ENCODE results near the gene ATG9B. TPM values are rescaled to one million over a fixed set of nuclear protein-coding genes. Genes with fewer than 3 reads are reported as not detected.

ATG9B gene
- total RNA-seq, 4 donors from 2014 or later = 0.55 to 1.5 (median 0.76) TPM; not detected in 1

- no peaks in the 10 kb centered on the region for H3K36me3 ChIP-seq
- peak overlapping the region; percentile 75 to 80 for H3K27ac ChIP-seq
- H3K9me3 ChIP-seq = no peaks in the 10 kb centered on the region
- no peak for TF ChIP-seq POLR2A (IDR thresholded peaks at IDR 0.05)
- TF ChIP-seq CTCF (IDR thresholded peaks at IDR 0.05) = no peak
- no peak overlapping the region for H3K4me3 ChIP-seq
- intact Hi-C loops (cut with DNase I; ENCODE audit: low total_unique reads) = no loop called here
- peaks cover 3 to 21% of the 10 kb centered on the region in 2 donors for H3K4me1 ChIP-seq
- DNase-seq = peak; percentile 90 to 95
- no peaks in the 10 kb centered on the region for H3K27me3 ChIP-seq
Observed at GRCh38 chr7:150972023-150972468, 52.2 kb downstream of the ATG9B start.

GRCh38 chr7:150971242-150972022 lies 52.9 kb downstream of the ATG9B start:
- Histone ChIP-seq H3K36me3 (no peaks in the 10 kb centered on the region), H3K4me3 (no peak overlapping the region), H3K9me3 (no peaks in the 10 kb centered on the region), H3K27ac (peak overlapping the region; percentile 75 to 80), H3K4me1 (peaks cover 3 to 20% of the 10 kb centered on the region in 2 donors), H3K27me3 (no peaks in the 10 kb centered on the region)
- peak; percentile 55 to 60 for DNase-seq
- intact Hi-C loops (cut with DNase I; ENCODE audit: low total_unique reads) = no loop called here
- TF ChIP-seq CTCF (IDR thresholded peaks at IDR 0.05) (no peak), POLR2A (IDR thresholded peaks at IDR 0.05) (no peak)

- Histone ChIP-seq H3K4me3 (no peak overlapping the region), H3K36me3 (no peaks in the 10 kb centered on the region), H3K9me3 (no peaks in the 10 kb centered on the region), H3K4me1 (peaks cover 3 to 12% of the 10 kb centered on the region in 2 donors), H3K27ac (peak overlapping the region in 1 of 2 donors; percentile 80), H3K27me3 (no peaks in the 10 kb centered on the region)
- intact Hi-C loops (cut with DNase I; ENCODE audit: low total_unique reads) = no loop called here
- DNase-seq = no peak
- TF ChIP-seq CTCF (IDR thresholded peaks at IDR 0.05) = no peak
Observed at GRCh38 chr7:150970424-150970823, 53.9 kb downstream of the ATG9B start.

GRCh38 chr7:150969475-150969874 lies 54.8 kb downstream of the ATG9B start:
- no peaks in the 10 kb centered on the region for H3K27me3 ChIP-seq
- no peaks in the 10 kb centered on the region for H3K36me3 ChIP-seq
- peaks cover 3 to 5% of the 10 kb centered on the region in 2 donors for H3K4me1 ChIP-seq
- no peak for DNase-seq
- TF ChIP-seq POLR2A (IDR thresholded peaks at IDR 0.05) (no peak), CTCF (IDR thresholded peaks at IDR 0.05) (no peak)
- H3K4me3 ChIP-seq = no peak overlapping the region
- H3K9me3 ChIP-seq = no peaks in the 10 kb centered on the region
- intact Hi-C loops (cut with DNase I; ENCODE audit: low total_unique reads) = no loop called here
- H3K27ac ChIP-seq = no peak overlapping the region

- Histone ChIP-seq H3K9me3 (no peaks in the 10 kb centered on the region), H3K4me1 (peaks cover 3 to 5% of the 10 kb centered on the region in 2 donors), H3K27ac (no peak overlapping the region), H3K27me3 (no peaks in the 10 kb centered on the region), H3K36me3 (no peaks in the 10 kb centered on the region), H3K4me3 (no peak overlapping the region)
- TF ChIP-seq POLR2A (IDR thresholded peaks at IDR 0.05) (no peak), CTCF (IDR thresholded peaks at IDR 0.05) (no peak)
- intact Hi-C loops (cut with DNase I; ENCODE audit: low total_unique reads) = no loop called here
- no peak for DNase-seq
Observed at GRCh38 chr7:150968734-150969372, 55.4 kb downstream of the ATG9B start.

Data from uterus (tissue), 4 donors.